SK-N-DZ (cell line): ENCODE results near the gene NMU.
"Not testable (repeated sequence)": the region's sequence is repeated elsewhere in the genome, so short reads cannot be mapped to it uniquely, and the experiment has no call there.

Experiments
- DNase-seq: peaks from one replicate; pipeline ENCODE4 v3.0.0-alpha.2; 2015; ENCODE audit warnings: low spot score

The NMU gene

GRCh38 chr4:55561889-55562288 is 74.2 kb downstream of the NMU start:
- no peak for DNase-seq

DNA sequence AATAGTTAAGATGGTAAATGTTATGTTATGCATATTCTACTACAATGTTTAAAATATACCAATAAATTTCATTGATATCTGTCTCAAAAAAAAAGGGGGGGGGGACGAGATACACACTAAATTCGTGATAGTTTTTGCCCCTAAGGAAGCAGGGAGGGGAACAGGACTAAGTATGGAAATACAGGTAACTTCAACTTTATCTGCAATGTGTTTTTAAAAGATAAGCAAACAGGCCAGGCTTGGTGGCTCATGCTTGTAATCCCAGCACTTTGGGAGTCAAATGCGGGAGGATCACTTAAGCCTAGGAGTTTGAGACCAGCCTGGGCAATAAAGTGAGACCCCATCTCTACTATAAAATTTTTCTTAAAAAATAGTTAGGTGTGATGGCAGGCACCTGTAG is 76.0 kb downstream of the NMU start:
- DNase-seq, result no peak

DNA sequence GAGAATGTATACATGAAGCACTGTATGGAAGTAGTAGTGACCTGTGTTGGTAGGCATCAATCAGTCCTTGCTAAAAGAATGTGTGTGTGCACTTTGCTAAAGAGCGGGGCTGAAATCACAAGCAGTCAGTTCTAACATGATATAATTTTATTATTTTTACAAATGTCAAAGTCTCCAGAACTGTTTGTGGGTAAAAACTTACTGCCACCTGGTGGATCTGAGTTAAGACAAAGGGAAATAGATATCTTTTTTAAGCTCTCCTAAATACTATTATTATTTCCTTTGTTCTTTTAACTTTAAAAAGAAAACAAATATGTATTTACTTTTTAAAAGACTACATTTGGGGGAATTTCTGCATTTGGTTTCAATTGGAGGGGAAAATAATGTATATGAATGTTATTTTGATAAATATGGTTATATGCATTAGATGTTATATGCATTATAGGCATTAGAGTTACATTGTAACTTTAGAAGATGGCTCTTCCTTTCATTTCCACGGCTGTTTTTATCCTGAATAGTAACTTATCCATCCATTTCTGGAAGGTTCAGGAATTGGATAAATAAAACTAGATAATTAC is 81.6 kb downstream of the NMU start:
- DNase-seq, result no peak

- no peak for DNase-seq
Observed at GRCh38 chr4:55553441-55554201, 82.5 kb downstream of the NMU start.

GRCh38 chr4:55551964-55552363 is 84.1 kb downstream of the NMU start:
- DNase-seq, result not testable (repeated sequence)

DNA sequence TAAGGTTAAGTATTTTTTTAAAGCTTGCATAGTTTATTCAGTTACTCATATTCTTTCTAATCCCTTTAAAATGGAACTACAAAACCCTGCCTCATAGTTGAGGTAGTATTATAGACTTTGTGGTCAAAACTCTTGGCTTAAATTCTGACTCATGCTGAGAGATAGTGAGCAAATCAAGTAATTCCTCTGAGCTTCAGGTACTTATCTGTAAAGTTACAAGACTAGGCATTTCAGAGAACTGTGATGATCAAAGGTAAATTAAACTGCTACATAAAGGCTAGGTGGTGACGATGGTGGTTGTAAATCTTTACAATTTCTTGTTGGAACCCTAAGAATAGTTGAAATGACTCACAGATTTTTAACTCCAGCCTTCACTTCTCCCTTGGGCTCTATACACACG is 86.2 kb downstream of the NMU start:
- no peak for DNase-seq

GRCh38 chr4:55547918-55548317 is 88.2 kb downstream of the NMU start:
- peak; percentile 2 for DNase-seq

- peak; percentile 70 for DNase-seq
Observed at GRCh38 chr4:55547466-55547770, 88.7 kb downstream of the NMU start.

- peak; percentile 89 for DNase-seq
Observed at GRCh38 chr4:55546756-55547465, 89.2 kb downstream of the NMU start, which contains the start of gene CLOCK. TSS of gene CLOCK (minus strand) at chr4:55546909. CDS start at chr4:55482785, 64,124 bp downstream.

- no peak for DNase-seq
Observed at GRCh38 chr4:55546506-55546755, 89.7 kb downstream of the NMU start.

- DNase-seq, result peak; percentile 63
Observed at GRCh38 chr4:55545641-55546505, 90.2 kb downstream of the NMU start.
